ENCODE results near the gene BLTP3B.

Gene BLTP3B

DNA sequence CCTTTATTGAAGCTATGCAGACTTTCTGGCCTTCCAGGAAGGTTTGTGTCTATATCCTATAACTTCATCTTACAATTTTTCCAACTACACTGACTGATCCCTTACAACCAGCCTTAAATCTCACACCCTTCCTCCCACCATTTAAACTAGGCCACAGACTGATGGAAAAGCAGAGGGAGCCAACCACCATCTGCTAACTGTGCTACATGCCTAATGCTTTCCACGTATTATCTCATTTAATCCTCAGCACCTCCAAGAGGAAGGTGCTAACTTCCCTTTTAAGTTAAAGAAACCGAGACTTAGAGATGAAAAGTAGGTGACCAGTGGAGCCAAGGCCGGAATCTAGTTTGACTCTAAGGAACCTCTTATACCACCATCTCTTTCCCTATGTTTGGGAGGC is 22.7 kb upstream of the BLTP3B start:
- no peak for DNase-seq

DNA sequence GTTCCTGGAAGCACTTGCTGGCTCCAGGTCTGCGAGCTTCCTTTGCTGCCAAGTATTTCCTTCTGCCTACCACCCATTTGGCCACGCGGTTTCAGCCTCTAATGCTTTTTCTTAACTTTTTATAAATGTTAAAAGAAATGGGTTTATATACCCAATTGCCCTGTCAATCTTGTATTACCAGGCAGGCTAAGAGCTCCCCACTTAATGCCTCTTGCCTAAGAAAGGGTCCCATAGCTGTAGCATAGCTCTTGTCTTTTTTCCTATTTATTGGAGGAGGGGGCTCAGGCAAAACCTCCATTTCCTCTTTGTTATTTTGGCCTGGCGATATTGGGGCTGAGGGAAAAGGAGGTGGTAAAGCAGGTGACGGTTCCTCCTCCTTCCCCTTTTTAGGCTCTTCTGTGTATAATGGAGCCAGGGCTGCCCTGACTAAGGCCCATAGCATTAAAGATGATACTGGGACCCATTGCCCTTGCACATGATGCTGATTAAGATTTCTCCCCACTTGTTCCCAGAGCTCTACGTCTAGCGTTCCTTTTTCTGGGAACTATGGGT is 21.6 kb upstream of the BLTP3B start:
- no peaks in the 10 kb centered on the region for H3K27me3 ChIP-seq (ENCODE audit: insufficient read depth, low read length, poor library complexity)
- H3K9ac ChIP-seq (ENCODE audit: low read depth, low read length) = peak overlapping the region; percentile 40; the same call in 1 of the 2 replicates
- no peaks in the 10 kb centered on the region for H4K20me1 ChIP-seq (ENCODE audit: insufficient read depth, low read length)
- peaks cover 12% of the 10 kb centered on the region for H3K36me3 ChIP-seq (ENCODE audit: insufficient read depth, low read length)
- H3K4me3 ChIP-seq (ENCODE audit: low read depth in 1 of 2, low read length in 2 of 2) = peak overlapping the region in 1 of 2 experiments; percentile 27; a peak in 2 of 4 replicates
- H3K9me3 ChIP-seq (ENCODE audit: insufficient read depth, low read length, severe bottlenecking) = no peaks in the 10 kb centered on the region
- peak overlapping the region; percentile 55; the same call in 1 of the 2 replicates for H2AFZ ChIP-seq (ENCODE audit: low read depth, low read length)
- TF ChIP-seq EZH2 (IDR thresholded peaks at IDR 0.05; ENCODE audit: borderline replicate concordance, low read depth, low read length, severe bottlenecking) (no peak), CTCF (IDR thresholded peaks at IDR 0.05; ENCODE audit: borderline replicate concordance, extremely low read depth, low read length, poor library complexity, severe bottlenecking) (no peak)
- H3K79me2 ChIP-seq (ENCODE audit: insufficient read depth, low read length) = no peaks in the 10 kb centered on the region
- DNase-seq (no peak), ATAC-seq (ENCODE audit: insufficient read depth, low read depth) (peak; percentile 27)
- peak overlapping the region; percentile 56 for H3K4me2 ChIP-seq (ENCODE audit: insufficient read depth, low read length)
- H3K4me1 ChIP-seq (ENCODE audit: insufficient read depth, low read length) = peaks cover 13% of the 10 kb centered on the region
- no peak overlapping the region for H3K27ac ChIP-seq (ENCODE audit: low read length)

More for the DNA sequence above, 22.7 kb upstream of the BLTP3B start:
- Histone ChIP-seq H3K4me2 (ENCODE audit: insufficient read depth, low read length) (no peak overlapping the region), H3K9me3 (ENCODE audit: insufficient read depth, low read length, severe bottlenecking) (no peaks in the 10 kb centered on the region), H2AFZ (ENCODE audit: low read depth, low read length) (no peak overlapping the region), H3K9ac (ENCODE audit: low read depth, low read length) (no peak overlapping the region), H3K27me3 (ENCODE audit: insufficient read depth, low read length, poor library complexity) (no peaks in the 10 kb centered on the region), H3K27ac (ENCODE audit: low read length) (no peak overlapping the region), H3K4me1 (ENCODE audit: insufficient read depth, low read length) (peaks cover 13% of the 10 kb centered on the region), H3K79me2 (ENCODE audit: insufficient read depth, low read length) (no peaks in the 10 kb centered on the region), H3K36me3 (ENCODE audit: insufficient read depth, low read length) (peaks cover 12% of the 10 kb centered on the region), H3K4me3 (ENCODE audit: low read depth in 1 of 2, low read length in 2 of 2) (no peak overlapping the region), H4K20me1 (ENCODE audit: insufficient read depth, low read length) (no peaks in the 10 kb centered on the region)
- TF ChIP-seq CTCF (IDR thresholded peaks at IDR 0.05; ENCODE audit: borderline replicate concordance, extremely low read depth, low read length, poor library complexity, severe bottlenecking) (no peak), EZH2 (IDR thresholded peaks at IDR 0.05; ENCODE audit: borderline replicate concordance, low read depth, low read length, severe bottlenecking) (no peak)
- ATAC-seq (ENCODE audit: insufficient read depth, low read depth) = no peak

DNA sequence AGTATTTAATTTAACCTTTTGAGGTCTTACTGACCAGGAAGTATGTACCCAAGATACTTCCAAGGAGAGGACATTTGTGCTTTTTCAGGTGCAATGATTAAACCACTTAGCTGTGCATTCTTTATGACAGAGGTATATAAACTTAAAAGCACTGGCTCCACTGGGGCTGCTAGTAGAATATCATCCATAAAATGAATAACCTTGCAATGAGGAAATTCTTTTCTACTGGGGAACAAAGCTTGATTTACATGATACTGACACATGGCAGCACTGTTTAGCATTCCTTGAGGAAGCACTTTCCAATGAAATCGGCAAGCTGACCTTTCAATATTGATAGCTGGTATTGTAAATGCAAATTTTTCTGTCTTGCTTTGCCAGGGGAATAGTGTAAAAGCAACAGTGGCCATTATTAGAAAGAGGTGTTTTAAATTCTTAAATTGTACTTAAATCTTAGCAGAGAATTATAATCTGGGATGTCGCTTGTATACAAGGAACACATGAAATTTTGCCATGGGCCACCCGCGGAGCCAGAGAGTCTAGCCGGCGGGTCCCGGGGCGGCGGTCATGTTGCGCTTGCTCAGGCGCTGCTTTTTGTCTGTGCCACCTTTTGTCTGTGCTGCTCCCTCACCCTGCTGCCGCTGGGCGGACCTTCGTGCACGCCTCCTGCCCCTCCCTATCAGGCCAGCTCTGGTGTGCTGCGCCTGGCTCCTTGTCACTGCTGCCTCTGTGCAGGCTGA is 20.9 kb upstream of the BLTP3B start:
- peak; percentile 81 for DNase-seq
- Histone ChIP-seq H4K20me1 (ENCODE audit: insufficient read depth, low read length) (no peaks in the 10 kb centered on the region), H3K27me3 (ENCODE audit: insufficient read depth, low read length, poor library complexity) (no peaks in the 10 kb centered on the region), H3K4me3 (ENCODE audit: low read depth in 1 of 2, low read length in 2 of 2) (peak overlapping the region in 1 of 2 experiments; percentile 27; a peak in 2 of 4 replicates), H3K4me2 (ENCODE audit: insufficient read depth, low read length) (peak overlapping the region; percentile 56), H3K9me3 (ENCODE audit: insufficient read depth, low read length, severe bottlenecking) (no peaks in the 10 kb centered on the region), H3K79me2 (ENCODE audit: insufficient read depth, low read length) (no peaks in the 10 kb centered on the region), H3K36me3 (ENCODE audit: insufficient read depth, low read length) (peaks cover 12% of the 10 kb centered on the region), H3K9ac (ENCODE audit: low read depth, low read length) (peak overlapping the region; percentile 40), H3K27ac (ENCODE audit: low read length) (no peak overlapping the region), H3K4me1 (ENCODE audit: insufficient read depth, low read length) (peaks cover 13% of the 10 kb centered on the region), H2AFZ (ENCODE audit: low read depth, low read length) (peak overlapping the region; percentile 55)
- peak; percentile 100 for ATAC-seq (ENCODE audit: insufficient read depth, low read depth)
- TF ChIP-seq CTCF (IDR thresholded peaks at IDR 0.05; ENCODE audit: borderline replicate concordance, extremely low read depth, low read length, poor library complexity, severe bottlenecking) = peak; percentile 18
- no peak for TF ChIP-seq EZH2 (IDR thresholded peaks at IDR 0.05; ENCODE audit: borderline replicate concordance, low read depth, low read length, severe bottlenecking)
